ENCODE data around the gene RPP25L.

DNA sequence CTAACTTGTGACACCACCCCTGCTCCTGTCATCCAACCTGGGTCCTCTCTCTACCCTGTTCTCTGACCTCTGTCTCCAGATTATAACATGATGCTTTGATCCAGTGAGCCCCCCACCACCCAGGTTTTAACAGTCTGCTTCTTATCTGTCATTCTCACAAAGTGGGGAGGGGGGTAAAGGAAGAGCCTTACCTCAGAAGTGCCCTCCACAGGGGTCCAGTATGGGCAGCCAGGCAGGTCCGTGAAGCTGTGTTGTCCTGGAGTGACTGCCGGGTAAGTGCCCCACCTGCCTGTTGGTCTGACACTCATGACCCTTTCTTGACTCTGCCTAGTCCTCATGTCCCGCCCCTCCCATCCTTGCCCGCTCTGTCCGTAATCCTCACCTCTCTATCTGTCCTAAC, 43.5 kb upstream of the RPP25L start:
- no peak for TF ChIP-seq ZNF384 (IDR thresholded peaks at IDR 0.05)
- TF ChIP-seq FOXM1 (IDR thresholded peaks at IDR 0.05; ENCODE audit: borderline replicate concordance), result no peak
- no peak for TF ChIP-seq LEF1 (IDR thresholded peaks at IDR 0.05; ENCODE audit: borderline replicate concordance)
- no peak for TF ChIP-seq BHLHE40 (IDR thresholded peaks at IDR 0.05; ENCODE audit: borderline replicate concordance)
- no peak for TF ChIP-seq SP1 (IDR thresholded peaks at IDR 0.05)
